Osteoblast (primary cell): ENCODE data around the gene ARHGAP10. TPM values are rescaled to one million over a fixed set of nuclear protein-coding genes. Genes with fewer than 3 reads are reported as not detected.

ENCODE experiments used
- DNase-seq: peaks from one replicate; pipeline ENCODE4 v3.0.0; 2011; ENCODE audit warnings: low spot score, mixed read lengths; ENCODE audit not compliant: insufficient read length; ENCODE audit errors: missing footprints
- H2AFZ ChIP-seq: 2 replicates; pipeline ENCODE4 v1.6.0; 2011; ENCODE audit warnings: mild to moderate bottlenecking, low read length
- H3K27ac ChIP-seq: 2 replicates; pipeline ENCODE4 v1.5.1; 2011; ENCODE audit warnings: mild to moderate bottlenecking, low read depth, low read length, moderate library complexity
- H3K27me3 ChIP-seq: 2 replicates; pipeline ENCODE4 v1.6.0; 2012; ENCODE audit warnings: mild to moderate bottlenecking, control low read depth, inconsistent platforms, low read length, moderate library complexity; ENCODE audit not compliant: insufficient read depth
- H3K36me3 ChIP-seq: 2 replicates; pipeline ENCODE4 v1.5.1; 2011; ENCODE audit warnings: mild to moderate bottlenecking, low read length, control low read depth, moderate library complexity; ENCODE audit not compliant: insufficient read depth
- H3K4me1 ChIP-seq: 2 replicates; pipeline ENCODE4 v1.5.1; 2011; ENCODE audit warnings: mild to moderate bottlenecking, low read length, control low read depth, moderate library complexity; ENCODE audit not compliant: insufficient read depth
- H3K4me2 ChIP-seq: 2 replicates; pipeline ENCODE4 v1.6.0; 2011; ENCODE audit warnings: mild to moderate bottlenecking, low read length; ENCODE audit not compliant: insufficient read depth
- H3K4me3 ChIP-seq: fragments of 200-600 bp; sonication (generic); 3 replicates; pipeline ENCODE4 v1.5.1; 2012; ENCODE audit warnings: mild to moderate bottlenecking, low read length, inconsistent platforms; ENCODE audit not compliant: insufficient read depth
- H3K79me2 ChIP-seq: 2 replicates; pipeline ENCODE4 v1.6.0; 2012; ENCODE audit warnings: mild to moderate bottlenecking, low read length, control low read depth, inconsistent platforms; ENCODE audit not compliant: insufficient read depth
- H3K9me3 ChIP-seq: 2 replicates; pipeline ENCODE4 v1.5.1; 2011; ENCODE audit warnings: low read depth, low read length, control low read depth
- H4K20me1 ChIP-seq: 2 replicates; pipeline ENCODE4 v1.6.0; 2012; ENCODE audit warnings: mild to moderate bottlenecking, low read length, control low read depth; ENCODE audit not compliant: insufficient read depth
- total RNA-seq: library from RNA; depleted of rRNA; stranded (reverse); fragments of >200 nt; gene quantifications from 2 replicates; pipeline ENCODE4 v1.2.3, GENCODE V29; 2012
- TF ChIP-seq, protein P1 (sequence below): IDR thresholded peaks from 2 replicates; pipeline ENCODE4 v1.5.1; 2011; ENCODE audit warnings: mild to moderate bottlenecking, low read depth, low read length, moderate library complexity; ENCODE audit errors: extremely low read depth

Gene ARHGAP10
- total RNA-seq, 1 donor = 31.5 TPM

DNA sequence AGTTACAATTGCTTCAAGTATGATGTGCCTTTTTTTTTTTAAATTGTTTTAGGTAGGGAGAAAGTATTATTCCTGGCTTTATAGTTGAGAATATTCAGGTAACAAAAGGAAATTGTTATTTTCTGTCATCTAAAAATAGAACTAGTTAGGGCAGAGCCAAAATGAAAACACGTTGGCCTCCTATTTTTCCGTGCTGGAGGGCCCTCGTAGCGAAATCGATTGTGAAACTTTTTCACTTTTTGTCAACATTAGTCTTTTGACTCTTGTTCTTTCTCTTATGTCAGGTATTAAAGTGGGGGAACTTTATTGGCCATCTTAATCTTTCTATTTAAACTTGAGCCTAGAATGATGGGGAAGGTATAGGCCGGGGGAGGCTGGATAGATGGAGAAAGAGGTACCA is 104.9 kb downstream of the ARHGAP10 start:
- Histone ChIP-seq H2AFZ (no peak overlapping the region), H3K9me3 (no peaks in the 10 kb centered on the region), H3K27ac (no peak overlapping the region), H3K4me2 (no peak overlapping the region), H3K4me3 (no peak overlapping the region), H3K79me2 (peaks cover 7% of the 10 kb centered on the region), H4K20me1 (no peaks in the 10 kb centered on the region), H3K4me1 (peaks cover 7% of the 10 kb centered on the region), H3K27me3 (no peaks in the 10 kb centered on the region), H3K36me3 (no peaks in the 10 kb centered on the region)
- TF ChIP-seq, protein P1, sequence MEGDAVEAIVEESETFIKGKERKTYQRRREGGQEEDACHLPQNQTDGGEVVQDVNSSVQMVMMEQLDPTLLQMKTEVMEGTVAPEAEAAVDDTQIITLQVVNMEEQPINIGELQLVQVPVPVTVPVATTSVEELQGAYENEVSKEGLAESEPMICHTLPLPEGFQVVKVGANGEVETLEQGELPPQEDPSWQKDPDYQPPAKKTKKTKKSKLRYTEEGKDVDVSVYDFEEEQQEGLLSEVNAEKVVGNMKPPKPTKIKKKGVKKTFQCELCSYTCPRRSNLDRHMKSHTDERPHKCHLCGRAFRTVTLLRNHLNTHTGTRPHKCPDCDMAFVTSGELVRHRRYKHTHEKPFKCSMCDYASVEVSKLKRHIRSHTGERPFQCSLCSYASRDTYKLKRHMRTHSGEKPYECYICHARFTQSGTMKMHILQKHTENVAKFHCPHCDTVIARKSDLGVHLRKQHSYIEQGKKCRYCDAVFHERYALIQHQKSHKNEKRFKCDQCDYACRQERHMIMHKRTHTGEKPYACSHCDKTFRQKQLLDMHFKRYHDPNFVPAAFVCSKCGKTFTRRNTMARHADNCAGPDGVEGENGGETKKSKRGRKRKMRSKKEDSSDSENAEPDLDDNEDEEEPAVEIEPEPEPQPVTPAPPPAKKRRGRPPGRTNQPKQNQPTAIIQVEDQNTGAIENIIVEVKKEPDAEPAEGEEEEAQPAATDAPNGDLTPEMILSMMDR = no peak
- no peak for DNase-seq

- Histone ChIP-seq H3K4me1 (peaks cover 3% of the 10 kb centered on the region), H3K27me3 (no peaks in the 10 kb centered on the region), H3K9me3 (no peaks in the 10 kb centered on the region), H4K20me1 (no peaks in the 10 kb centered on the region), H2AFZ (no peak overlapping the region), H3K4me3 (no peak overlapping the region), H3K79me2 (peaks cover 7% of the 10 kb centered on the region), H3K36me3 (no peaks in the 10 kb centered on the region), H3K4me2 (no peak overlapping the region), H3K27ac (no peak overlapping the region)
- TF ChIP-seq, protein P1 = peak; percentile 23
- DNase-seq = no peak
Observed at GRCh38 chr4:147837435-147837834, 105.5 kb downstream of the ARHGAP10 start.

DNA sequence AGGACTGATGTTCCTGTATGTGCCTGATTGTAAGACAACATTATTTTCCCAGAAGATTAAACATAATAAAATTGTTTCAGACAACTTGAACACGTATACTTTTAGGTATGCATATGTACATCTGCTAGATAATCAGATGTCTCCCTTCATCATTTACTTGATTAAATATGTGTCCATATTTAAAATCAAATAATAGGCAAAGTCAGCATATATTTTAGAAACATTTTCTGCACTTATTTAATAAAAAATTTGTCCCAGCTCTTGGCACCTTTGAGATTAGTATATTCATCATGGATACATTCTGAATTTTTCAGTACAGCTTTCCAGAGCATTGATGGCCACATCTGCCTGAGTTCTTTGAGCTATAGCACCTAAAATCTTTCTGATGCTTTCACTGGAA is 106.0 kb downstream of the ARHGAP10 start:
- Histone ChIP-seq H3K36me3 (no peaks in the 10 kb centered on the region), H2AFZ (no peak overlapping the region), H3K9me3 (no peaks in the 10 kb centered on the region), H3K4me1 (peaks cover 7% of the 10 kb centered on the region), H4K20me1 (no peaks in the 10 kb centered on the region), H3K4me3 (no peak overlapping the region), H3K27ac (no peak overlapping the region), H3K27me3 (no peaks in the 10 kb centered on the region), H3K4me2 (no peak overlapping the region), H3K79me2 (peaks cover 7% of the 10 kb centered on the region)
- TF ChIP-seq, protein P1 = no peak
- no peak for DNase-seq

DNA sequence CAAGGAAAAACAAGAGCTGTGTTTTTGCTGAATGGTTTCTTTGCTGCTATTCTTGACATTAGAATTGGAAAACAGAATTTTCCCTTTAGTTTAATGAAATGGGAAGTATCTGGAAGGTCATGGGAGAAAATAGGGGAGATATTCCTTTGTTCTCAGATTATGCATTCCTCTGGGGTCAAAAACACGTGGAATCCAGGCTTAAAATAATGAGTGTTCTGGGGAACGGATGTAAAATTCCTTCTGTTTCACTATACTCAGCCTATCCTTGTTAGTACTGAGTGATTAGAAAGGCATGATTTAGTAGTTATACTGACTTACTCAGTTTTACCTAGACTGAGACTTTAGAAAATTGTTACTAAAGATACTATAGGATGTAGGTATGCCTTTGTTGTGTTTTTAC is 107.3 kb downstream of the ARHGAP10 start:
- H3K27ac ChIP-seq = no peak overlapping the region
- no peak for DNase-seq
- H3K27me3 ChIP-seq = no peaks in the 10 kb centered on the region
- TF ChIP-seq, protein P1 = no peak
- no peaks in the 10 kb centered on the region for H3K9me3 ChIP-seq
- no peak overlapping the region for H3K4me3 ChIP-seq
- peaks cover 3% of the 10 kb centered on the region for H3K79me2 ChIP-seq
- no peaks in the 10 kb centered on the region for H3K36me3 ChIP-seq
- H2AFZ ChIP-seq = no peak overlapping the region
- H4K20me1 ChIP-seq = no peaks in the 10 kb centered on the region
- H3K4me2 ChIP-seq = no peak overlapping the region
- peaks cover 8% of the 10 kb centered on the region for H3K4me1 ChIP-seq
